Mesothelial cell of epicardium (in vitro differentiated cells): ENCODE measurements around the gene FXYD2. TPM values are rescaled to one million over a fixed set of nuclear protein-coding genes. Genes with fewer than 3 reads are reported as not detected.

Source experiments
- total RNA-seq: library from RNA; stranded (reverse); gene quantifications from 3 replicates; pipeline ENCODE4 v1.2.1, GENCODE V29; 2021

The FXYD2 gene
- total RNA-seq, 1 donor from 2014 or later = 6.3 TPM

Other genes starting within 250 kb of the FXYD2 start
- 2.0 to 3.3 TPM (median 2.5 TPM) in 3 replicates for gene DSCAML1, start 27.5 kb downstream of the FXYD2 start, total RNA-seq
- gene FXYD6, start 51.9 kb upstream of the FXYD2 start, total RNA-seq = 114 to 125 TPM (median 116 TPM) in 3 replicates
- 10.4 to 11.3 TPM (median 10.9 TPM) in 3 replicates for gene TMPRSS13, start 104.7 kb upstream of the FXYD2 start, total RNA-seq
- 0.38 to 0.78 TPM (median 0.42 TPM) in 3 replicates for gene IL10RA, start 161.7 kb upstream of the FXYD2 start, total RNA-seq